RWPE2 (cell line): ENCODE results near the gene PRRX1.

Experiments
- ATAC-seq: fragments of 200-7000 bp; cut with Tn5 transposase; 3 replicates; pipeline ENCODE4 v1.9.1; 2021; ENCODE audit warnings: low read depth
- DNase-seq: peaks from one replicate; pipeline ENCODE4 v3.0.0-alpha.2; 2020; ENCODE audit warnings: low spot score
- H3K27ac ChIP-seq: fragments of 450-650 bp; 2 replicates; pipeline ENCODE4 v1.5.1; 2017; ENCODE audit warnings: mild to moderate bottlenecking; ENCODE audit not compliant: poor library complexity, severe bottlenecking
- H3K27me3 ChIP-seq: fragments of 250-450 bp; sonication (Bioruptor Pico); 2 replicates; pipeline ENCODE4 v1.5.1; 2021; ENCODE audit warnings: mild to moderate bottlenecking, moderate library complexity; ENCODE audit not compliant: insufficient read depth, poor library complexity, severe bottlenecking
- H3K36me3 ChIP-seq: fragments of 250-450 bp; sonication (Bioruptor Pico); 2 replicates; pipeline ENCODE4 v1.5.1; 2020; ENCODE audit warnings: low read depth, mild to moderate bottlenecking, moderate library complexity
- H3K4me1 ChIP-seq: fragments of 250-450 bp; sonication (Bioruptor Pico); 2 replicates; pipeline ENCODE4 v1.5.1; 2021; ENCODE audit warnings: mild to moderate bottlenecking, moderate library complexity; ENCODE audit not compliant: insufficient read depth, poor library complexity, severe bottlenecking
- H3K4me3 ChIP-seq: fragments of 250-450 bp; sonication (Bioruptor Pico); 2 replicates; pipeline ENCODE4 v1.5.1; 2021; ENCODE audit warnings: mild to moderate bottlenecking, moderate library complexity; ENCODE audit not compliant: severe bottlenecking
- H3K9me3 ChIP-seq: fragments of 250-450 bp; sonication (Bioruptor Pico); 2 replicates; pipeline ENCODE4 v1.5.1; 2021; ENCODE audit warnings: mild to moderate bottlenecking, moderate library complexity; ENCODE audit not compliant: severe bottlenecking
- CTCF ChIP-seq: fragments of 450-650 bp; IDR thresholded peaks from one replicate; pipeline ENCODE4 v1.5.1; 2017; ENCODE audit warnings: mild to moderate bottlenecking, moderate library complexity; ENCODE audit not compliant: poor library complexity, severe bottlenecking

PRRX1 gene

GRCh38 chr1:170694172-170694926, 30.4 kb downstream of the PRRX1 start:
- ATAC-seq (no peak), DNase-seq (no peak)
- no peaks in the 10 kb centered on the region for H3K9me3 ChIP-seq
- H3K4me1 ChIP-seq: peaks cover 12% of the 10 kb centered on the region
- no peaks in the 10 kb centered on the region for H3K27me3 ChIP-seq
- no peak for TF ChIP-seq CTCF
- H3K27ac ChIP-seq: no peak overlapping the region
- H3K4me3 ChIP-seq: no peak overlapping the region
- H3K36me3 ChIP-seq: no peaks in the 10 kb centered on the region

GRCh38 chr1:170695955-170696590, 32.1 kb downstream of the PRRX1 start:
- TF ChIP-seq CTCF: no peak
- Histone ChIP-seq H3K4me3 (no peak overlapping the region), H3K27me3 (no peaks in the 10 kb centered on the region), H3K9me3 (no peaks in the 10 kb centered on the region), H3K36me3 (no peaks in the 10 kb centered on the region), H3K27ac (no peak overlapping the region), H3K4me1 (peaks cover 12% of the 10 kb centered on the region)
- DNase-seq (no peak), ATAC-seq (no peak)

GRCh38 chr1:170696591-170697290, 32.8 kb downstream of the PRRX1 start:
- no peaks in the 10 kb centered on the region for H3K9me3 ChIP-seq
- H3K4me1 ChIP-seq: peaks cover 12% of the 10 kb centered on the region

GRCh38 chr1:170697316-170697715, 33.4 kb downstream of the PRRX1 start:
- H3K27ac ChIP-seq: no peak overlapping the region

More at GRCh38 chr1:170696591-170697290, 32.8 kb downstream of the PRRX1 start:
- no peaks in the 10 kb centered on the region for H3K36me3 ChIP-seq
- TF ChIP-seq CTCF: no peak
- H3K4me3 ChIP-seq: no peak overlapping the region
- no peaks in the 10 kb centered on the region for H3K27me3 ChIP-seq
- ATAC-seq (no peak; the same call in 2 of the 3 replicates), DNase-seq (no peak)
- no peak overlapping the region for H3K27ac ChIP-seq

More at GRCh38 chr1:170697316-170697715, 33.4 kb downstream of the PRRX1 start:
- Histone ChIP-seq H3K4me3 (no peak overlapping the region), H3K36me3 (no peaks in the 10 kb centered on the region), H3K4me1 (peaks cover 12% of the 10 kb centered on the region), H3K27me3 (no peaks in the 10 kb centered on the region), H3K9me3 (no peaks in the 10 kb centered on the region)
- no peak for TF ChIP-seq CTCF
- ATAC-seq: no peak
- no peak for DNase-seq
